Measurements from ENCODE around the gene BDKRB2.

The BDKRB2 gene

DNA sequence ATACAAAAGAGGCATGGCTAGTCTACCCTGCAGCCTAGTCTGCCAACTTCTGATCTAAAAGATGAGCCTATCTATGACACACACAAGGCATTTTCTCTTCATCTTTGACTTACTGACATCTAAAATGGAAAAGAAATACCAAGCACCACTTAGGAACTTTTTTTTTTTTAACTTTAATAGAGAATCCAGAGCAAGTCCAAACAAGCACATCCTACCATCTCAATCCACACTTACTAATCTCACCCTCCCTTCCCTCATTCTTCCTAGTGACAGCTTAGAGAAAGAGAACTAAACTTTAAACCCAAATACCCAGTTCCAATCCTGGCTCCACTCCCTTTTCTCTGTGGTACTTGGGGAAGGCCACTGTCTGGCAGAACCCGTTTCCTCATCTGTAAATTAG, 83.2 kb downstream of the BDKRB2 start:
- TF ChIP-seq ISL1 (CRISPR knock-in tag; IDR thresholded peaks at IDR 0.05) (peak; percentile 45), CSDC2 (CRISPR knock-in tag; IDR thresholded peaks at IDR 0.05) (no peak), CREB5 (CRISPR knock-in tag; IDR thresholded peaks at IDR 0.05; ENCODE audit: low read depth) (no peak)
- no peak for ATAC-seq

Data from SK-N-SH treated with all-trans-retinoic acid at 6 μM for 48 hours (cell line).